ENCODE results near the gene CES5A. TPM values are rescaled to one million over a fixed set of nuclear protein-coding genes. Genes with fewer than 3 reads are reported as not detected.

CES5A gene
- total and polyA plus RNA-seq, 2 of the 8 experiments (the other 6 are each of a cell fraction or from before 2014, with no cell fraction given), result not detected

- H3K27me3 ChIP-seq (replicated peaks in 1 of 4; ENCODE audit: control insufficient read depth in 3 of 4, extremely low read depth in 1 of 4, insufficient read depth in 3 of 4, low read length in 3 of 4), result no peaks in the 10 kb centered on the region
- no peak overlapping the region for H3K4me2 ChIP-seq (ENCODE audit: insufficient read depth in 1 of 2, low read depth in 2 of 2, low read length in 2 of 2)
- H3K23me2 ChIP-seq (ENCODE audit: low read depth, low read length), result no peaks in the 10 kb centered on the region; the same call in 1 of the 2 replicates
- no peak overlapping the region for H3K4me3 ChIP-seq (ENCODE audit: extremely low read depth in 1 of 4, insufficient read depth in 2 of 4, low read depth in 3 of 4, low read length in 4 of 4)
- no peak overlapping the region for H3K23ac ChIP-seq (ENCODE audit: insufficient read length)
- no peak overlapping the region; the same call in 1 of the 2 replicates for H4K8ac ChIP-seq (ENCODE audit: extremely low read depth, insufficient read depth, low read length)
- no peak overlapping the region for H4K91ac ChIP-seq (replicated peaks; ENCODE audit: insufficient read length, low read length)
- ChIA-PET CTCF (ENCODE audit: partially characterized antibody) (interaction anchor here (1.5 kb wide), 1 partner anchor 33 kb away, joined by 4 read pairs; no protein-coding TSS in a partner anchor), POLR2A (ENCODE audit: partially characterized antibody) (no interaction called here)
- H4K5ac ChIP-seq (ENCODE audit: insufficient read length, low read depth, low read length), result no peak overlapping the region
- no peak overlapping the region for H2BK12ac ChIP-seq (ENCODE audit: low read depth, low read length)
- no peaks in the 10 kb centered on the region for H4K20me1 ChIP-seq (replicated peaks in 1 of 2; ENCODE audit: control insufficient read depth in 1 of 2, insufficient read depth in 2 of 2, low read length in 2 of 2)
- H3K4ac ChIP-seq (replicated peaks; ENCODE audit: insufficient read length, low read depth, low read length), result no peak overlapping the region
- FAIRE-seq (no peak), DNase-seq (ENCODE audit: low read depth in 1 of 2, low spot score in 2 of 2) (no peak)
- H3K79me1 ChIP-seq (ENCODE audit: low read depth, low read length), result no peaks in the 10 kb centered on the region
- no peak overlapping the region for H3K14ac ChIP-seq (ENCODE audit: insufficient read length)
- no peaks in the 10 kb centered on the region for H3K79me2 ChIP-seq (ENCODE audit: control insufficient read depth in 1 of 2, insufficient read depth in 2 of 2, low read length in 2 of 2)
- 94% methylated on average over 2 of the region's 2 CpGs; no CpG with 5 or more reads in 1 of the 2 experiments for WGBS, 2 experiments (ENCODE audit: extremely low coverage in 1 of 2, insufficient coverage in 1 of 2, insufficient read length in 1 of 2, insufficient replicate concordance in 2 of 2, low coverage in 1 of 2, low lambda C conversion rate in 2 of 2, missing lambda C conversion rate in 1 of 2)
- no peak overlapping the region for H2BK20ac ChIP-seq (ENCODE audit: low read length)
- no peak overlapping the region for H3K56ac ChIP-seq (replicated peaks; ENCODE audit: insufficient read length, low read depth, low read length)
- no peak for TF ChIP-seq EP300 (IDR thresholded peaks at IDR 0.05; ENCODE audit: borderline replicate concordance in 1 of 2, low read depth in 2 of 2, low read length in 2 of 2)
- no peak for TF ChIP-seq RAD21 (IDR thresholded peaks at IDR 0.05 in 1 of 2, conservative IDR thresholded peaks at IDR 0.05 in 1 of 2; ENCODE audit: low read depth in 2 of 2, low read length in 2 of 2)
- no peak for TF ChIP-seq KDM4A (IDR thresholded peaks at IDR 0.05; ENCODE audit: low read depth, low read length, severe bottlenecking)
- no peak for TF ChIP-seq CTBP2 (IDR thresholded peaks at IDR 0.05; ENCODE audit: borderline replicate concordance, insufficient read depth, insufficient read length, low read length)
- no peak for TF ChIP-seq CREB1 (IDR thresholded peaks at IDR 0.05)
- no peak for TF ChIP-seq MAX (IDR thresholded peaks at IDR 0.05)
- TF ChIP-seq FOSL1 (IDR thresholded peaks at IDR 0.05; ENCODE audit: insufficient read depth, low read depth, low read length), result no peak
- TF ChIP-seq SIRT6 (IDR thresholded peaks at IDR 0.05; ENCODE audit: low read length), result no peak
- no peak for TF ChIP-seq POU5F1 (IDR thresholded peaks at IDR 0.05; ENCODE audit: low read depth, low read length)
- TF ChIP-seq USF2 (IDR thresholded peaks at IDR 0.05; ENCODE audit: low read length), result no peak
- H2AK5ac ChIP-seq (ENCODE audit: low read depth, low read length), result no peak overlapping the region
- no peaks in the 10 kb centered on the region for H3K36me3 ChIP-seq (ENCODE audit: control insufficient read depth in 2 of 4, insufficient read depth in 4 of 4, low read length in 3 of 4)
- H2BK5ac ChIP-seq (ENCODE audit: low read depth, low read length), result no peak overlapping the region; the same call in 1 of the 2 replicates
- no peak overlapping the region for H2BK15ac ChIP-seq (ENCODE audit: low read length)
- no peak overlapping the region for H3K18ac ChIP-seq (ENCODE audit: extremely low read depth, low read length)
- no peak overlapping the region for H2BK120ac ChIP-seq (replicated peaks; ENCODE audit: low read depth, low read length)
- no peak overlapping the region for H3K9ac ChIP-seq (replicated peaks in 1 of 4; ENCODE audit: extremely low read depth in 1 of 4, low read depth in 3 of 4, low read length in 3 of 4)
- no peaks in the 10 kb centered on the region for H3K9me3 ChIP-seq (ENCODE audit: insufficient read depth in 2 of 2, low read depth in 1 of 2, low read length in 1 of 2)
- no peaks in the 10 kb centered on the region for H3K4me1 ChIP-seq (replicated peaks in 1 of 4; ENCODE audit: control insufficient read depth in 3 of 4, insufficient read depth in 4 of 4, low read length in 3 of 4)
- H2AFZ ChIP-seq (ENCODE audit: low read length), result no peak overlapping the region
- no peak overlapping the region for H3K27ac ChIP-seq (ENCODE audit: low read depth, low read length)
These were observed 34.7 kb upstream of the CES5A start for GRCh38 chr16:55909876-55910275.

All from H1 (cell line).